Right lobe of liver (tissue), 6 donors: ENCODE measurements around the gene MYO5A. TPM values are rescaled to one million over a fixed set of nuclear protein-coding genes. Genes with fewer than 3 reads are reported as not detected.

ENCODE experiments used
- ATAC-seq, 4 donors: fragments of 200-7000 bp; cut with Tn5 transposase; one replicate each; pipeline ENCODE4 v1.9.1; 2020; ENCODE audit warnings: mild to moderate bottlenecking in 4 of 4, moderate library complexity in 4 of 4
- DNase-seq, 3 donors: peaks; one replicate each; pipeline ENCODE4 v3.0.0-alpha.2; 2020
- H3K27ac ChIP-seq, 3 donors: fragments of 200-600 bp; one replicate each; pipeline ENCODE4 v1.8.0; 2022
- H3K27me3 ChIP-seq, 2 donors: fragments of 200-600 bp; one replicate each; pipeline ENCODE4 v1.8.0; 2022
- H3K36me3 ChIP-seq, 4 donors: fragments of 200-600 bp; sonication (generic) in 1 of 4; one replicate each; pipeline versions ENCODE4 v1.5.1 to v1.8.0; 2017 to 2022; ENCODE audit warnings: control low read depth in 1 of 4
- H3K4me1 ChIP-seq, 4 donors: fragments of 200-600 bp; sonication (generic) in 1 of 4; one replicate each; pipeline versions ENCODE4 v1.5.1 to v1.8.0; 2017 to 2022; ENCODE audit warnings: control low read depth in 1 of 4
- H3K4me3 ChIP-seq, 3 donors: fragments of 200-600 bp; one replicate each; pipeline ENCODE4 v1.8.0; 2022
- H3K9me3 ChIP-seq, 4 donors: fragments of 200-600 bp; sonication (generic) in 1 of 4; one replicate each; pipeline versions ENCODE4 v1.5.1 to v1.8.0; 2017 to 2022; ENCODE audit warnings: control low read depth in 1 of 4
- POLR2A ChIP-seq: fragments of 450-650 bp; IDR thresholded peaks from one replicate; pipeline ENCODE4 v1.6.1; 2017; ENCODE audit warnings: antibody characterized with exemption, mild to moderate bottlenecking
- WGBS: methylation state at CpG from one replicate; pipeline ENCODE4 v1.1.6; 2018; ENCODE audit warnings: low coverage, low lambda C conversion rate; ENCODE audit not compliant: insufficient coverage; ENCODE audit errors: missing lambda C conversion rate; 5-methylcytosine and 5-hydroxymethylcytosine counted together
- intact Hi-C, 2 donors: fragments of 100-400 bp; cut with DNase I; formaldehyde crosslinking; loops; one replicate each; pipeline versions ENCODE4 v1.11.2 to v1.14.1; 2022
- microRNA counts: library from miRNA; unstranded; fragments of <30 nt; microRNA quantifications from one replicate; lab custom pipeline; 2016
- microRNA-seq, 2 donors: library from miRNA; unstranded; fragments of <30 nt; microRNA quantifications; one replicate each; pipeline ENCODE4, GENCODE V29; 2019 to 2020
- small RNA-seq, 2 experiments: library from RNA; depleted of rRNA; stranded (forward); fragments of <200 nt; gene quantifications; one replicate each; pipeline ENCODE3, GENCODE V24; 2016
- total RNA-seq, 6 experiments: library from RNA; depleted of rRNA in 2 of 6; stranded (reverse); fragments of >200 nt in 2 of 6; fragmentation: NEBNext Ultra II Directional in 3 of 6; extraction: Animal tissue kit (Norgen Biotek cat#: 25700) in 3 of 6; gene quantifications; one replicate each; pipeline versions ENCODE4 v1.1.0 to v1.2.4, GENCODE V29; 2016 to 2023
- TF ChIP-seq, protein P1 (sequence below), 4 donors: fragments of 200-600 bp in 3 of 4; fragments of 450-650 bp in 1 of 4; IDR thresholded peaks; one replicate each; pipeline versions ENCODE4 v1.5.1 to v1.8.0; 2016 to 2022; ENCODE audit warnings: antibody characterized with exemption in 4 of 4, mild to moderate bottlenecking in 2 of 4
- donor health status: DM: no; HTN: yes; CAD: no.
- donor health status: DM: no; HTN: no; CAD: no.
- donor health status: DM: no; HTN: no; CAD: no.
- donor health status: DM: no; HTN: yes; CAD: no.
- donor health status: DM: no; HTN: yes; CAD: no.

Gene MYO5A
- total RNA-seq, 6 experiments from 2014 or later: 3.2 to 13.3 (median 5.0) TPM

GRCh38 chr15:52258461-52258860 is 270.2 kb downstream of the MYO5A start:
- TF ChIP-seq POLR2A: no peak
- TF ChIP-seq, protein P1, sequence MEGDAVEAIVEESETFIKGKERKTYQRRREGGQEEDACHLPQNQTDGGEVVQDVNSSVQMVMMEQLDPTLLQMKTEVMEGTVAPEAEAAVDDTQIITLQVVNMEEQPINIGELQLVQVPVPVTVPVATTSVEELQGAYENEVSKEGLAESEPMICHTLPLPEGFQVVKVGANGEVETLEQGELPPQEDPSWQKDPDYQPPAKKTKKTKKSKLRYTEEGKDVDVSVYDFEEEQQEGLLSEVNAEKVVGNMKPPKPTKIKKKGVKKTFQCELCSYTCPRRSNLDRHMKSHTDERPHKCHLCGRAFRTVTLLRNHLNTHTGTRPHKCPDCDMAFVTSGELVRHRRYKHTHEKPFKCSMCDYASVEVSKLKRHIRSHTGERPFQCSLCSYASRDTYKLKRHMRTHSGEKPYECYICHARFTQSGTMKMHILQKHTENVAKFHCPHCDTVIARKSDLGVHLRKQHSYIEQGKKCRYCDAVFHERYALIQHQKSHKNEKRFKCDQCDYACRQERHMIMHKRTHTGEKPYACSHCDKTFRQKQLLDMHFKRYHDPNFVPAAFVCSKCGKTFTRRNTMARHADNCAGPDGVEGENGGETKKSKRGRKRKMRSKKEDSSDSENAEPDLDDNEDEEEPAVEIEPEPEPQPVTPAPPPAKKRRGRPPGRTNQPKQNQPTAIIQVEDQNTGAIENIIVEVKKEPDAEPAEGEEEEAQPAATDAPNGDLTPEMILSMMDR (IDR thresholded peaks at IDR 0.05): no peak
- DNase-seq (no peak), ATAC-seq (no peak)
- H3K36me3 ChIP-seq: no peaks in the 10 kb centered on the region
- H3K27me3 ChIP-seq: no peaks in the 10 kb centered on the region
- WGBS: 98% methylated on average over 4 of the region's 5 CpGs
- no peak overlapping the region for H3K4me3 ChIP-seq
- H3K27ac ChIP-seq: no peak overlapping the region
- H3K4me1 ChIP-seq: no peaks in the 10 kb centered on the region
- intact Hi-C loops: no loop called here
- no peaks in the 10 kb centered on the region for H3K9me3 ChIP-seq

- DNase-seq (no peak), ATAC-seq (no peak)
- 70% methylated on average over 3 of the region's 5 CpGs for WGBS
- H3K4me1 ChIP-seq: no peaks in the 10 kb centered on the region
- H3K4me3 ChIP-seq: no peak overlapping the region
- no peak overlapping the region for H3K27ac ChIP-seq
- H3K36me3 ChIP-seq: peaks cover 0 to 2% (median 0%) of the 10 kb centered on the region in 4 donors
- intact Hi-C loops: no loop called here
- H3K27me3 ChIP-seq: no peaks in the 10 kb centered on the region
- TF ChIP-seq POLR2A: no peak
- TF ChIP-seq, protein P1 (IDR thresholded peaks at IDR 0.05): no peak
- H3K9me3 ChIP-seq: no peaks in the 10 kb centered on the region
These were observed 271.0 kb downstream of the MYO5A start for GRCh38 chr15:52257734-52258062.

MicroRNAs within 50 kb of the gene (microRNA counts, 767-probe panel; counts per million panel counts)
- microRNA hsa-miR-1266 (lab: Ali Mortazavi, UCI): 237 counts per million

Small RNAs within 50 kb of the gene (microRNA-seq; reads per million reads assigned to microRNA genes)
- gene MIR1266: 0 to 1.4 reads per million in 2 donors

Small RNAs within 50 kb of the gene (small RNA-seq; reads per million reads assigned to genes)
- 0.10 to 0.91 reads per million in 2 experiments for gene MIR1266

Other genes starting within 250 kb of the MYO5A start
- 10 to 100 TPM in 1 of 6 experiments, 1 to 10 TPM in 5; 5.8 to 10.2 (median 7.1) TPM for gene MYO5C, start 233.1 kb downstream of the MYO5A start, total RNA-seq
- gene ARPP19, start 40.1 kb upstream of the MYO5A start, total RNA-seq: 10 to 100 TPM; 47.0 to 73.9 (median 51.6) TPM
- 10 to 100 TPM; 18.9 to 52.9 (median 35.4) TPM for gene ATOSA, start 150.5 kb upstream of the MYO5A start, total RNA-seq